ENCODE results near the gene CFAP74. TPM values are rescaled to one million over a fixed set of nuclear protein-coding genes. Genes with fewer than 3 reads are reported as not detected.

Gene CFAP74
- total and polyA plus RNA-seq, 2 of the 13 experiments (the other 11 are each of a cell fraction or from before 2014, with no cell fraction given) = 0.27 to 0.62 TPM

DNA sequence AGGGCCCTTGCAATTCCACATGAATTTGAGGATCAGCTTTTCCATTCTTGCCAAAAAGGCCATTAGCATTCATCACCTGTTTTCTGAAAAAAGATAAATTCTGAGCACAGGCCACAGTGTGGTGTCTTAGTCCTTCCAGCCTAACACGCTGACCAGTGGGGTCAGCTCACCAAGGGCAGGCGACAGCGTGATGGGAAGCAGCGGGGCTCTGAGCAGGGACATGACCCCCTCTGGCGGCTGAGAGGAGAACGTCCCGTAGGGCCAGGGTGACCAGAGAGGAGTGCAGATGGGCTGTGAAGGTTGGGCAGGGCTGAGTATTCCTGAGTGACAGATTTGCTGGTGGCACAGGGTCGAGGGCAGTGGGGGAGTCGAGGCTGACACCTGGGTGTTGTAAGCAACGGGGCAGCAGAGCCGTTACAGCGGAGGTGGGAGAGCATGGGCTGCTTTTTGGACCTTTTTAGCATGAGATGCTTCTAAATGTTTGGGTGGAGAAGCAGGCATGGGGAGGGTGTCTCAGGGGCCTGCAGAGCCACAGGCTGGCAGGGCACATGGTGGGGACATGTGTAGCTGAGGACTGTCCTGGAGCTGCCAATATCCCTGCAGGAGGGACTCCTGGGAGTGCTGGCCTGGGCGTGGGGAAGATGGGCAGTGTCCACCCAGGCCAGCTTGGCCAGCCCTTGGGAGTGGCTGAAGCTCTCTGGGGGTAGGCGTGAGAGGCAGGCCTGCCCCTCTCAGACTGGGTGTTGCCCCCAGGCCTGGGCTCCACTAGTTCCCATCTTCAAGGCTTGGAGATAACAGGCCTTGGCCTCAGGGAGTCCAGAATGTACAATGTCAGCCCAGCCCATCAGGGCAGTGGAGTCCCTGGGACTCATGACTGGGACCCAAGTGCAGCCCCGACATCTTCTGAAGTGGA lies 97.1 kb downstream of the CFAP74 start (continued):
- TF ChIP-seq, protein P1, sequence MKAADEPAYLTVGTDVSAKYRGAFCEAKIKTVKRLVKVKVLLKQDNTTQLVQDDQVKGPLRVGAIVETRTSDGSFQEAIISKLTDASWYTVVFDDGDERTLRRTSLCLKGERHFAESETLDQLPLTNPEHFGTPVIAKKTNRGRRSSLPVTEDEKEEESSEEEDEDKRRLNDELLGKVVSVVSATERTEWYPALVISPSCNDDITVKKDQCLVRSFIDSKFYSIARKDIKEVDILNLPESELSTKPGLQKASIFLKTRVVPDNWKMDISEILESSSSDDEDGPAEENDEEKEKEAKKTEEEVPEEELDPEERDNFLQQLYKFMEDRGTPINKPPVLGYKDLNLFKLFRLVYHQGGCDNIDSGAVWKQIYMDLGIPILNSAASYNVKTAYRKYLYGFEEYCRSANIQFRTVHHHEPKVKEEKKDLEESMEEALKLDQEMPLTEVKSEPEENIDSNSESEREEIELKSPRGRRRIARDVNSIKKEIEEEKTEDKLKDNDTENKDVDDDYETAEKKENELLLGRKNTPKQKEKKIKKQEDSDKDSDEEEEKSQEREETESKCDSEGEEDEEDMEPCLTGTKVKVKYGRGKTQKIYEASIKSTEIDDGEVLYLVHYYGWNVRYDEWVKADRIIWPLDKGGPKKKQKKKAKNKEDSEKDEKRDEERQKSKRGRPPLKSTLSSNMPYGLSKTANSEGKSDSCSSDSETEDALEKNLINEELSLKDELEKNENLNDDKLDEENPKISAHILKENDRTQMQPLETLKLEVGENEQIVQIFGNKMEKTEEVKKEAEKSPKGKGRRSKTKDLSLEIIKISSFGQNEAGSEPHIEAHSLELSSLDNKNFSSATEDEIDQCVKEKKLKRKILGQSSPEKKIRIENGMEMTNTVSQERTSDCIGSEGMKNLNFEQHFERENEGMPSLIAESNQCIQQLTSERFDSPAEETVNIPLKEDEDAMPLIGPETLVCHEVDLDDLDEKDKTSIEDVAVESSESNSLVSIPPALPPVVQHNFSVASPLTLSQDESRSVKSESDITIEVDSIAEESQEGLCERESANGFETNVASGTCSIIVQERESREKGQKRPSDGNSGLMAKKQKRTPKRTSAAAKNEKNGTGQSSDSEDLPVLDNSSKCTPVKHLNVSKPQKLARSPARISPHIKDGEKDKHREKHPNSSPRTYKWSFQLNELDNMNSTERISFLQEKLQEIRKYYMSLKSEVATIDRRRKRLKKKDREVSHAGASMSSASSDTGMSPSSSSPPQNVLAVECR (CRISPR knock-in tag; IDR thresholded peaks at IDR 0.05; ENCODE audit: borderline replicate concordance) = peak; percentile 68; the same call in 1 of the 2 replicates
- TF ChIP-seq ZNF790 (CRISPR knock-in tag; IDR thresholded peaks at IDR 0.05; ENCODE audit: borderline replicate concordance) = no peak
- TF ChIP-seq SALL1 (CRISPR knock-in tag; IDR thresholded peaks at IDR 0.05) = peak; percentile 76
- no peak for TF ChIP-seq ZNF552 (CRISPR knock-in tag; IDR thresholded peaks at IDR 0.05; ENCODE audit: borderline replicate concordance)
- TF ChIP-seq, protein P2, sequence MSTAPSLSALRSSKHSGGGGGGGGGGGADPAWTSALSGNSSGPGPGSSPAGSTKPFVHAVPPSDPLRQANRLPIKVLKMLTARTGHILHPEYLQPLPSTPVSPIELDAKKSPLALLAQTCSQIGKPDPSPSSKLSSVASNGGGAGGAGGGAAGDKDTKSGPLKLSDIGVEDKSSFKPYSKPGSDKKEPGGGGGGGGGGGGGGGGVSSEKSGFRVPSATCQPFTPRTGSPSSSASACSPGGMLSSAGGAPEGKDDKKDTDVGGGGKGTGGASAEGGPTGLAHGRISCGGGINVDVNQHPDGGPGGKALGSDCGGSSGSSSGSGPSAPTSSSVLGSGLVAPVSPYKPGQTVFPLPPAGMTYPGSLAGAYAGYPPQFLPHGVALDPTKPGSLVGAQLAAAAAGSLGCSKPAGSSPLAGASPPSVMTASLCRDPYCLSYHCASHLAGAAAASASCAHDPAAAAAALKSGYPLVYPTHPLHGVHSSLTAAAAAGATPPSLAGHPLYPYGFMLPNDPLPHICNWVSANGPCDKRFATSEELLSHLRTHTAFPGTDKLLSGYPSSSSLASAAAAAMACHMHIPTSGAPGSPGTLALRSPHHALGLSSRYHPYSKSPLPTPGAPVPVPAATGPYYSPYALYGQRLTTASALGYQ (CRISPR knock-in tag; IDR thresholded peaks at IDR 0.05) = no peak
- TF ChIP-seq YEATS4 (CRISPR knock-in tag; IDR thresholded peaks at IDR 0.05; ENCODE audit: borderline replicate concordance) = no peak
- 0 out of 2 replicates have a peak, but pooled peaks have one; percentile 43 for TF ChIP-seq MAZ (IDR thresholded peaks at IDR 0.05; ENCODE audit: borderline replicate concordance, low read depth, low read length)
- no peak for TF ChIP-seq MAZ (CRISPR knock-in tag; IDR thresholded peaks at IDR 0.05; ENCODE audit: low read depth)
- TF ChIP-seq ZNF687 (CRISPR knock-in tag; IDR thresholded peaks at IDR 0.05) = peak; percentile 77
- TF ChIP-seq AHDC1 (CRISPR knock-in tag; IDR thresholded peaks at IDR 0.05; ENCODE audit: borderline replicate concordance) = no peak

Measured in HepG2 (cell line).